ENCODE data around the gene TFF3.
"Not testable (repeated sequence)": the region's sequence is repeated elsewhere in the genome, so short reads cannot be mapped to it uniquely, and the experiment has no call there.

The TFF3 gene

DNA sequence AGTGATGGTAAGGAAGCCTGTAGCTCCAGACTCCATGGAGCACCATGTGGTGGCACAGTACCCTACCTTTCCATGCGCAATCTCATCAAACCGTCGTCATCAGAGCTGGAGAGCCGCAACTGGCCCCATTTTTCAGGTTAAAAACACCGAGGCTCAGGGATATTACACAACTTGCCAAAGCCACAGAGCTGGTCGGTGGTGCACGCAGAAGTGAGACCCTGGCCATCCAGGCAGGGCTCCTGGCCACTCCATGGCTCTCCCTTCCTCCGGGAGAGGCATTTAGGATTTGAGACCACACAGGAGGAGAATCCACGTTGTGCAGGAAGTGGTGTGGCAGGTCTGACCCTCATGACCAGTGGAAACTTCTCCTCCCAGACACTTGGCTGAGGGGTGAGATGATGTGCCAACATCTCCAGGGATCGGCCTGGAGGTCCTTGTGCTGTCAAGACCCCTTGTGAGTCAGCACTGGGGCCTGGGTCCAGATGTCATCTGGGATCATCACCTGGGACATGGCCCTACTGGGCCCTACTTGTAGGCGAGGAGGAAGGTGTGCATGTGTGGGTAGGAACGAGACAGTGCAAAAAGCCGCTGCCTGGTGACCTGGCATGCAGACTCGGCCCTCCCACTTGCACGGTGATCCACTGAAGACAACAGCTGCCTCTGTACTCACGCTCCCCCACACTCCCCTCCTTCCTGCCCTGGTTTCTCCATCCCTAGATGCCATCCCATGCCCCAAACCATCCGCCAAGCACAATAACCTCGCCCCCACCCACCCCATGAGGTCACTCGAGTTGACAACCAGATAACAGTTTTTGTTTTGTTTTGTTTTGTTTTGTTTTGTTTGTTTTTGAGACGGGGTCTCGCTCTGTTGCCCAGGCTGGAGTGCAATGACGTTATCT, 10.4 kb downstream of the TFF3 start:
- no peak for DNase-seq (ENCODE audit: low read depth)

DNA sequence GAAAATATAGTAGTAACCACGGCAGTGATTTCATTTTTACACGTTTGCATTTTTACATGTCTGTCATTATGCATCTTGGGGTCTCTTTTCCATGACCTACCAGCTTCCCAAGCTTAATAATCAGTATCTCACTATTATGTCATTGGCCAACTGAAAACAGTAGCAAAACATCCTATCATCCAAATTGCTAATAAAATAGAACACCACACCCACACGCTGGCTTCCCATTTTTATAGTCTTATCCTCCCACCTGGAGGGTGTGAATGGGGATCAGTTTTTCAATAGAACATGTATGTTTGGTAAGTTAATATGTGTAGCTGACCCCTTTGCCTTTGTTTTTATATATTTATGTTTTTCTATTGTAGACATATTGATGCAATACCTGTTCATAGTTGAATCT, 11.8 kb downstream of the TFF3 start:
- no peak for DNase-seq (ENCODE audit: low read depth)

DNA sequence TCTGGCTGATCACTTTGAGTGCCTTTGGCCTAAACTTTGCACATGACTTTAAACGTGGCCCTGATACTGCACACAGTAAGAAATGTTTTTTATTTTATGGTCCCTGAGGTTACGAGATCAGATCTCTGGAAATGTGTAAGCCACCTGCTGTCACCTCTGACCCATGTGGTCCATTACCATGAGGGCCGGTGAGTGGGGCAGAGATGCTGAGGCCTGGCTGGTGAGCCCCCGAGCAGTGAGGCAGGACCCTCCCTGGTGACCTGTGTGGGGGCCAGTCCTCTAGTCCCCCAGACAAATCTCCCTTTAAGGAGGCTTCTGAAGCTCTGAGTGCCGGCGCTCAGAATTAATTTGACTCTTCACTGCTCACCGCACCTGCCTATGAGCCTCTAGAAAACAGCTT, 12.4 kb downstream of the TFF3 start:
- no peak for DNase-seq (ENCODE audit: low read depth)

DNA sequence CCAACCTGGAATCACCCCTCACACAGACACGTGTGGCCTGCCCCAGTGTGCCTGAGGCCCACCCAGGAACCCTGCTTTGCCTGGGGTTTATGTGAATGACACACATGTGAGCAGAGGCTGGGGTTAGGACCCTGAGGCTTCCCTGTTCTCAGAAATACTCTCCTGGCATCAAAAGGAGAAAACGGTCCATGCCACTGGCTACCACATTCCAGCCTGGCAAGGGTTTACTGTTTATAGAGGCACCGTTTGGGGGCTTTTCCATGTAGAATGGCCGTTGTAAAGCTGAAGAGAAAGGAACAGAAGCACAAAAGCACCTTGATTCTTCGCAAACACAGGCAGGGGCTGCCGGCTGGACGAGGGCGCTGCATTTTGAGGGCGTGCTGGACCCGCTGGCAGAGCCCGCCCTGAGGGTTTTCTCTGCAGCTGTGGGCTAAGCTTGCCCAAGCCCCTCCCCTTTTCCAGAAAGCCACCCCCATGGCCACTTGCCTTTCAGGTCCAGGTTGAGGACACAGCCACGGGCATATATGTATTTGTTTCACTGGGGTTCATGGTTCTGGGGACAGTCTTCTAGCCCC, 13.0 kb downstream of the TFF3 start:
- DNase-seq (ENCODE audit: low read depth) = no peak

DNA sequence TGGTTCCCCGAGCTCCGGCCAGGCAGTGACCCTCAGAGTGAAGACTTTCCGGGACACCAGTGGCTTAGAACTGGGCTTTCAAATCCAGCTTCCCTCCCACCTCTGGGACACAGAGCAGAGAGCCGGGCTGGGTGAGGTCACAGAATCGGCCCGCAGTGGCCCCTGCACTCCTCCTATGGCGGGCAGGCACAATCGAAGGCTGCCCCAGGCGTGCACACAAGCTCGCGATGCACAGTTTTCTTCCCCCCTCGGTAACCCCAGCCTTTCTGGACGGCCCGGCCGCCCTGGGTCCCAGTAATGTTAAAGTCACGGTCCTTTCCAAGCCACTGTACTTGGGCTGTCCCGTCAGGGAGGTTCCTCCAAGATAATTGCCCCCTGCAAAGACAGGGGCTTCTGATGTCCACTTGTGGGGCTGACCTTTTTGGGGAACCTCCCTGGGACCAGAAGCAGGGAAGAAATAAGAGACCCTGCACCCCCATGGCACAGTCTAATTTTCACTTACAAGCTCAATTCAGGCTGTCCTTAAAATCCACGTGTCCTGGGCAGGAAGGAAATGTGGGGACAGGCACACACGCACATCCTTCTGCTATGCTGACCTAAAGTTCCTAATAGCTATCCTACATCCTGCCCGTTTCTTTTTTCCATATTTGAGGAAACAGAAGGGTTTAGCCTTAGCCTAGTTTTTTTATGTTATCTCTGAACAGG, 13.7 kb downstream of the TFF3 start:
- DNase-seq (ENCODE audit: low read depth) = no peak

DNA sequence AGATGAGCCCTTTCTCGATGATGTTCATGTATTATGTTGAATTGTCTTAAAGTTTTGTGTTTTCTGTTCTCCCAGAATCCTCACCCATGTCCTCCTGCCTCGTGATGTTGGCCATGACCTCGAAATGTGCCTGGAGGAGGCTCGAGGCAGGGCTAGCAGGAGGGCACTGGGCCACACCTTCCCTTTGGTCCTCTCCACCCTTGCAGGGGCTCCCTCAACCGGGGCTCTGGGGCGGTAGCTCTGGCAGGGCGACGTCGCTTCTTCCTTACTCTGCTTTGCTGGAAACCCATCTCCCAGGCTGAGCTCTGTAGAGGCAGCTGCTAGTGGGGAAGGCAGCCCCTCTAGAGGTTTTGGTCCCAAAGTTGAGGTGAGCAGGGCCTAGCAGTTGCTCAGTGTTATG, 14.3 kb downstream of the TFF3 start:
- DNase-seq (ENCODE audit: low read depth) = no peak

DNA sequence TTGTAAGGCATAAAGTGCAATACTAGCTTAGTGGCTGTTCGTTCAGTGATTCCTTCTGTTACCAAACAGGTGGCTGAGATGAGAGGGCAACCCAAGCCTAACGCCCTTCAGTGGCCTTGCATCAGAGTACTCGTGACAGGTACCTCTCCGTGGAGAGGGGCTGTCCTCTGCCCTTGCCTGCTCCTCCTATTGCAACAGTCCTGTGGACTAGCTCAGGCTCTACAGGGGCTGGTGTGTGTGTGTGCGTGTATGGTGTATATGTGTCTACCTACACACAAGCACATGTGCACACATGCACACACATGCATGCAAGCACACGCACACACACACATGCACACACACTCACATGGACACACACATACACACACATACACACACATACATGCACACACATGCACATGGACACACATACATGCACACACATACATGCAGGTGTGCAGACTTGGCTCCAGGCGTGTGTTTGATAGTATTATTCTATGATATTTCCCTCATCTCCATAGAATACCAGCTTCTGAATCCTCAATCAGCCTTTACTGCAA, 15.1 kb downstream of the TFF3 start:
- DNase-seq (ENCODE audit: low read depth) = no peak

DNA sequence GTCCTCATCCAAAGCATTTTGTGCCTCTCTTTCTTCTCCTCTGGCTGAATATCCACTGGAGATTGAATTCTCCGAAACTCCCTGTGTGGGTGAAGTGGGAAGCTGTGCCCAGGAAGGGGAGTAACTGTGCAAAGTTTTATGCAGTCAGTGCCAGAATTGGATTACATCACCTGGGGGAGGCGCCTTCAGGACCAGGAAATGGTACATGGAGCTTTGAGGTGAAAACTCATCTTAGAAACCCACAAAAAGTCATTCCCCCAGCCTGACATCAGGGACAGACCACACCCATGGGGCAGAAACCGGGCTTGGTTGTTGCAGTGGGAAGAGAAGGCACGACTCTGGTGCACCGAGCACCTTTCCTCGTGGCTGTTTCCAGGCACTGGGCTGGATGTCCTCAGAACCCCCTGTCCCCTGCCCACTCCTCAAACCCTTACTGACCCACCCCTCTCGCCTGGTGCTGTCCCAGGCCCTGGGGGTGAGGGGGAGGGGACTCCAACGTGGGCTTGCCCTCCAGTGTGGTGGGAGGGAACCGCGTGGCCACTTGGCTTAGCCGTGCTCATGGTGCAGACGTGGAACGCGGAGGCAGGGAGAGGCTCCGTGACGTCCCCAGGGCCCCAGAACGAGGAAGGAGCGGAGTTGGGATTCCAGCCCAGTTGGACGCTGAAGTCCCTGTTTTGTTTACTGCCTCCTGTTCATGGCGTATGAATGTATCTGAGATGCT, 15.7 kb downstream of the TFF3 start:
- DNase-seq (ENCODE audit: low read depth) = no peak

DNA sequence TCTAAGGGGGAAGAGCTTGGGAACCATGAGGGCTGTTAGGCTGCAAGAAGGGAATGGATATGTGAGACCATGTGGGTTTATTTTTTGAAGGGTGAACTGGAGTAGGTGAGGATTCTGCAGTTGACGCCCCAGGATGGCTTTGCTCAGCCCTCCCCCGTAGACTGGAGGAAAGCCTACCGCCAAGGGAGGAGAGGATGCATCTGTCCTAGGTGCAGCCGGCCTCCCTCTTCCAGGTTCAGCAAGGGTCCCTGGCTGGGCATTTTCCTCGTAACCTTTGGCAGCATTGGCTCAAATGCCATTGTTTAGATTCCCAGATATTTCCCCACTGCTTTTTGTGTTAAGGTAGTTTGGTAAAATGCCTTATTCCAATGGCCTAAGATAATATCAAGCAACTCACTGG, 16.6 kb downstream of the TFF3 start:
- DNase-seq (ENCODE audit: low read depth) = no peak

DNA sequence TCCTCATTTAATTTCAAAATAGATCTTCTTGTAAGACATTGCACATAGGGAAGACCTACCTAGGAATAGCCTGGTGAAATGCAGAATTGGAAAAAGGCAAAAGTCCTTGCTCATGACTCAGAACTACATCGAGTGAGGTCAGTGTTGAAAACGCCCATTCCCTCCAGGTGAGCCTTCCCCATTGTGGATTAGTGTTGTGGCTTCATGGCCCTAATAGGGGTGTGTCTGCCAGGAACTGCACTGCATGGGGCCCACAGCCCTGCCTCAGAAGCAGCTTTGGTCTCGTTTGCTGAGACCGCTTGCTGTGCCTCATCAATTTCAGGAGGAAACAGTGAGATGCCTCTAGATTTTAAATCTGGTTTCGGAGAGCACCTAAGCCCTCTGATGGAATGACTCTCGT, 17.0 kb downstream of the TFF3 start:
- no peak for DNase-seq (ENCODE audit: low read depth)

DNA sequence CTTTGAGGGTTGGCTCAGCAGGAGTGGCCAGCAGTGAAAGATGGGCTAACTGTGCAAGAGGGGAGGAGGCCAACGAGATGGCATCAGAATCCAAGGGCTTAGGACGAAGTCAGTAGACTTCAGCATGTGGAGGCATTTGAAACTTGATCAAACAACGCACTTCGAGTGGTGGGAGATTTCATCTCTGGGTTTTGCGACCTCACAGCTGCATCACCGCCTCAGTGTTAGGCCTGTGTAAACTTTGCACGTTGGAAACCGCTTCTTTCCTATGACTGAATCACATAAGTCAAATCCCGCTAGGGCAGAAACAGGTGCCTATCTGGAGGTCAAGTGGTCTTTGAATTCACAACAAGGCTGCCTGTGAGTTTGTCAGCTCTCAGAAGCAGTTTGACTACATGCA, 17.8 kb downstream of the TFF3 start:
- no peak for DNase-seq (ENCODE audit: low read depth)

DNA sequence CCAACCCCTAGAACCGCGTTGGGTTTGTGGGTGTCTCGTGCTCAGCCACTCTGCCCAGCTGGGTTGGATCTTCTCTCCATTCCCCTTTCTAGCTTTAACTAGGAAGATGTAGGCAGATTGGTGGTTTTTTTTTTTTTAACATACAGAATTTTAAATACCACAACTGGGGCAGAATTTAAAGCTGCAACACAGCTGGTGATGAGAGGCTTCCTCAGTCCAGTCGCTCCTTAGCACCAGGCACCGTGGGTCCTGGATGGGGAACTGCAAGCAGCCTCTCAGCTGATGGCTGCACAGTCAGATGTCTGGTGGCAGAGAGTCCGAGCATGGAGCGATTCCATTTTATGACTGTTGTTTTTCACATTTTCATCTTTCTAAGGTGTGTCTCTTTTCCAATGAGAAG, 18.7 kb downstream of the TFF3 start:
- no peak for DNase-seq (ENCODE audit: low read depth)

DNA sequence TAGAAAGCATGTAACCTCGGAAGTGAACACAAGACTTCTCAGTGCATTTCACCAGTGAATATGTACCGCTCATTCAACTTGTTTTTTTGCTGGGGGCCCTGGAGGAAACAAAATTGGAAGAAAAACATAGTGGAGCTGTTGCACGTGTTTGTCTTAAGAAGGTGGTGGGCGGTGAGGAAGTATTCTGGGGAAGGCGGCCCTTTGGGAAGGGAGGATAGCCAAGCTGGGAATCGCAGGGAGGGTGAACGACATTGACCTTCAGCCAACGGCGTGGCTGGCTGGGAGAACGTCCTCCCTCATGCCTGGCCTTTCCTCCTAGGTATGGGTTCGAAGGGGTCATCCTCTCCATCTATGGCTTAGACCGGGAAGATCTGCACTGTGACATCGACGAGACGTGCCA, 19.4 kb downstream of the TFF3 start:
- DNase-seq (ENCODE audit: low read depth) = no peak

DNA sequence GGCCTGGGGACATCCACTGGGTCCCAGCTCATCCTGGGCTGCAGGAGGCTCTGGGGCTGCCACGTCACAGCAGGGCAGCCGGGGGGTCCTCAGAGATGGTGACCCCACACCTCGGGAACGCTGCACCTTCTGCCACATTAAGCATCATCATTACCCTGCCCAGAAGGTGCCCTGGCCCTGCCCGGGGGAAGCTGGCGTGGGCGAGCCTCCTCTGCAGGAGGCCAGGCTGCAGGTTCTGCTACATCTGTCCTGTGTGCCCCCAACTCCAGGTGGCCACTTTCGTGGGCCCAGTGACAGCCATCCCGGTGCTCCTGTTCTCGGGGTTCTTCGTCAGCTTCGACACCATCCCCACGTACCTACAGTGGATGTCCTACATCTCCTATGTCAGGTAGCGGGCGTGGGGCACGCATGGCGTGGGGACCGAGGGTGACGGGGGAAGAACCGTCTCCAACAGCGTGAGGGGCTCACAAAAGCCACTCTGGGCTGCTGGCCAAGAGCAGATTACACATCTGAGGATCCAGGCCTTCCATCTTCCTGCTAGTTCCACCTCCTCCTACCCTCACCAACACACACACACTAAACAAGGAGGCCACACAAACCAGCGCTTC, 20.8 kb downstream of the TFF3 start:
- DNase-seq (ENCODE audit: low read depth) = no peak

DNA sequence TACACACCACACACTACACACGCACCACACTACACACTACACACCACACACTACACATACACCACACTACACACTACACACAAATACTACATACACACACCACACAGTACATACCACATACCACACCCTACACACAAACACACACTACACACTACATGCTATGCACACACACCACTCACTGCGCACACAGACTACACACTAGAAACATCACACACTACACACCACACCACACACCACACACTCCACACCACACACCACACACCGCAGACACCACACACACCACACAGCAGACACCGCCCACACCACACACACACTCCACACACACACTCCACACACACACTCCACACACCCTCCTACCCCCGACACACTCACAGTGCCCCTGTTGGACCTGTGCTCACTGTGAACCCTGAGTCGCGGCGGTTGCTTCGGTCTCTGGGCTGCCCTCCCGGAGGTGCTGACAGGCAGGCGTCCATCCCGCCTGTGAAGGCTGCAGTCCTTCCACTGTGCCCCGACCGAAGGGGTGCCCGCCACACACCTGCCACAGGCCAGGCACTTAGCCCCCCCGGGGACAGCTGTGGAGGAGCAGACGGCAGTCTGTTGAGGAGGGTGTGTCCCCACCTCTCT, 21.4 kb downstream of the TFF3 start:
- no peak for DNase-seq (ENCODE audit: low read depth)

DNA sequence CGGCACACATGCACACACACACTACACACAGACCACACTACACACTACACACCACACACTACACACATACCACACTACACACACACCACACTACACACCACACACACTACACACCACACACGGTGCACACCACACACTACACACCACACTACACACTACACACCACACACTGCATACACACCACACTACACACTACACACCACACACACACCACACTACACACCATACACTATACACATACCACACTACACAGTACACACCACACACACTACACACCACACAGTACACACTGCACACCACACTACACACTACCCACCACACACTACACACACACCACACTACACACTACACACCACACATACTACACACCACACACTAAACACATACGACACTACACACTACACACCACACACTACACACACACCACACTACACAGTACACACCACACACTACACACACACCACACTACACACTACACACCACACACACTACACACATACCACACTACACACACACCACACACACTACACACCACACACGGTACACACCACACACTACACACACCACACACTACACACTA, 22.6 kb downstream of the TFF3 start:
- not testable (repeated sequence) for DNase-seq (ENCODE audit: low read depth)

DNA sequence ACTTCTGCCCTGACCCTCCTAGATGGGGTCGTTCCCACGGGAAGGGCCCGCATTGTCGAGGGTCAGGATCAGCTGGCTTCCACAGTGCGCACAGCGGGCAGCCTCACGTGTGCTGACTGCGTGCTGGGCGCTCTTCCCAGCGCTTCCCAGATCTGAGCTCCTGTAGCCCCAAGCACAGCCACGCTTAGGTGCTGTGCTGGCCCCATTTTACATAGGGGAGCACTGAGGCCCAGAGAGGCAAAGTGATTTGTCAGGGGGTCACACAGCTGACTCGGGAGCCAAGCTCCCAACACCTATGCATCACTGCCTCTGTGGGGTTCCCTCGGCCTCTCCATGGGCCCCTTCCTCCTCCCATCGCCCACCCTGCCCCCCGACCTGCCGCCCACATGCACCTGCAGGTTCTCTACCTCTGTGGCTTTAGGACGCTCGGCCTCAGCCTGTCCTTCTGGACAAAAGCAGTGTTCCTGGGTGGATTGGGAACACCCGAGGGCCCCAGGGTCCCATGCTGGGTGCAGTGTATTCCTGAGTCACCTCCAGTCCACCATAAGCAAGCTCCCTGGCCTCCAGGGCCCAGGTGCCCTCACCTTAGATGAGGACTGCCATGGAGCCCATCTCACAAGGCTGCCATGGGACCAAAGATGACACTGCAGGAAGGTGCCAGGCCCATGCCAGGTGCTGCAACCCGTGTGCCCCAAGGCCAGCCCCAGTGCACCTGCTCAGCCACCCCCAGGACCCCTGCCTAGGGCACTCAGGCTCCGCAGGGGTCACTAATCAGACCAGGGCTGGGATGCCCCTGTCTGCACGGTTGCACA, 23.3 kb downstream of the TFF3 start:
- no peak for DNase-seq (ENCODE audit: low read depth)

DNA sequence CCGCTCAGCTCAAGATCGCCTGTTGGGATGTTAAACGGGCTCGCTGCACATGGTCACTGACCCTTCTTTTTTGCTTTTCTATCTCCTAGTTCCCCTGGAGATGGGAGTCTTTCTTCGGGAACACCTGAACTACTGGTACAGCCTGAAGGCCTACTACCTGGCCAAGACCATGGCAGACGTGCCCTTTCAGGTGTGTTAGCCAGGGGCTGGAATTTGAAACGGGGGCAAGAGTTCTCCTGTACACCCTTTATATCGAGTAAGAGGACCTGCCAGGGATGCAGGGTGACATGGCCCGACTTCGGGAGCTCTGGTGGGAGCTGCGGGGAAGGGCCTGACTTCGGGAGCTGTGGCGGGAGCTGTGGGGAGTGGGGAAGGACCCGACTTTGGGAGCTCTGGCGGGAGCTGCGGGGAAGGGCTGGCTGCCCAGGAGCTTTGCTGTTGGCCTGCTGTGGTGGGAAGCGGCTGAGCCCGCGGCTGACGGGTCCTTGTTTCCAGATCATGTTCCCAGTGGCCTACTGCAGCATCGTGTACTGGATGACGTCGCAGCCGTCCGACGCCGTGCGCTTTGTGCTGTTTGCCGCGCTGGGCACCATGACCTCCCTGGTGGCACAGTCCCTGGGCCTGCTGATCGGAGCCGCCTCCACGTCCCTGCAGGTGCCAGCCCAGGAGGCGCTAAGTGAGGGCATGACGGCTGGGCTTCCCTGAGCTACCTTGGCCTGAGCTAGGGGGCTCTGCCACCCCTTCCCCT, 24.0 kb downstream of the TFF3 start:
- no peak for DNase-seq (ENCODE audit: low read depth)

DNA sequence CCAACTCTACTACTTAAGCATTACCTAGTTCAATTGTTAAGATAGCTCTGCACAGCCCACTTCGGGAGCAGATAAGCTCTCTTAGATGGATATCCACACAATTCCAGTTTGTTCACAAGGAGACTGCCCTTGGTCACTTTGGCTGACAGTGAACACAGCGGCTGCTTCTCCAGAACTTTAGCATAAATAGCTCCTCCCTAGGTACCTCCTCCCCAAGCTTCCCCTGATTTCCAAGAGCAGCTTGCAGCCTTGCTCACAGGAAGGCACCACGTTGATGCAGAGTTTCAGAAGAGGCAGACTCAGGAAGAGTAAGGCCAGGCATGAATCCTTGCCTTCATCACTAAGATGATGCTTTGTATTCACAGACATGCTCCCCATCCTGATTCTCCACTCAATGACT, 24.7 kb downstream of the TFF3 start:
- DNase-seq (ENCODE audit: low read depth) = no peak

Data from amniotic epithelial cell (primary cell).